ENCODE data around the gene KRT24. TPM values are rescaled to one million over a fixed set of nuclear protein-coding genes. Genes with fewer than 3 reads are reported as not detected.

KRT24 gene
- total and polyA plus RNA-seq, 4 donors, result not detected

DNA sequence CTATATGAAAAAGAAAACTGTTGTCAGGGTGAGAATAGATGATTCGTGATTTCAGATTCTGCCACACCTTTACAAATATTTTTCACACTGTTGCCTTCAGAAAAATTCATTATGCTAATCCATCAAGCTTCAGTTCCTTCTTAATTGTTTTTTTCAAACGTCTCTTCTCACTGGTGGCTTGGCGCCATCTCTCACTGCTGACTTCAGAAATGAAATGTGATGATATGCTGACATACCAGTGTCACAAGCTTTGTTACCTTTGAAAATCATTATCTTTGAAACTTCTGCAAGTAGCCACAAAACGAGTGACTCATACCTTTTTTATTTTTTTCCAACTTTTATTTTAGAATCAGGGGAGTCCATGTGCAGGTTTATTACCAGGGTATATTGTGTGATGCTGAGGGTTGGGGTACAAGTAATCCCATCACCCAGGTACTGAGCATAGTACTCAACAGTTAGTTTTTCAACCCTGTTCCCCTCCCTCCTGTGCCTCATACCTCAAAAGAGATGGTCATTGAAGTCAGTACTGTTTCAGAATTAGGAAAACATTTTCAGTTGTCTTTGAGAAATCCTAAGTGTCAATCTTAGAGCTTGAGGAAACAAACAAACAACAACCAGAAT lies 24.5 kb downstream of the KRT24 start:
- Histone ChIP-seq H3K9me3 (ENCODE audit: control insufficient read depth in 4 of 4, low read length in 3 of 4) (no peaks in the 10 kb centered on the region), H3K9ac (ENCODE audit: low read depth in 1 of 2, low read length in 2 of 2) (no peak overlapping the region), H3K27me3 (ENCODE audit: control insufficient read depth in 4 of 4, insufficient read depth in 4 of 4, low read length in 3 of 4) (no peaks in the 10 kb centered on the region), H3K4me1 (ENCODE audit: control insufficient read depth in 4 of 4, insufficient read depth in 4 of 4, low read length in 3 of 4) (peaks cover 0 to 13% (median 12%) of the 10 kb centered on the region in 4 donors), H3K36me3 (ENCODE audit: control insufficient read depth in 4 of 4, insufficient read depth in 3 of 4, low read depth in 1 of 4, low read length in 3 of 4) (no peaks in the 10 kb centered on the region), H3K27ac (ENCODE audit: low read depth in 1 of 2, low read length in 2 of 2) (no peak overlapping the region), H3K4me3 (ENCODE audit: low read depth in 1 of 3, low read length in 3 of 3) (no peak overlapping the region)
- no peak for DNase-seq (ENCODE audit: low spot score)
- TF ChIP-seq REST (IDR thresholded peaks at IDR 0.05), result no peak
- 73% methylated on average over 4 of the region's 4 CpGs for WGBS

- no peak overlapping the region for H3K4me3 ChIP-seq (ENCODE audit: low read depth in 1 of 3, low read length in 3 of 3)
Measured at GRCh38 chr17:40675905-40676304, 27.6 kb downstream of the KRT24 start.

More at GRCh38 chr17:40675905-40676304, 27.6 kb downstream of the KRT24 start:
- Histone ChIP-seq H3K9me3 (ENCODE audit: control insufficient read depth in 4 of 4, low read length in 3 of 4) (no peaks in the 10 kb centered on the region), H3K9ac (ENCODE audit: low read depth in 1 of 2, low read length in 2 of 2) (no peak overlapping the region), H3K27ac (ENCODE audit: low read depth in 1 of 2, low read length in 2 of 2) (no peak overlapping the region), H3K36me3 (ENCODE audit: control insufficient read depth in 4 of 4, insufficient read depth in 3 of 4, low read depth in 1 of 4, low read length in 3 of 4) (no peaks in the 10 kb centered on the region), H3K4me1 (ENCODE audit: control insufficient read depth in 4 of 4, insufficient read depth in 4 of 4, low read length in 3 of 4) (peaks cover 0 to 5% (median under 1%) of the 10 kb centered on the region in 4 donors), H3K27me3 (ENCODE audit: control insufficient read depth in 4 of 4, insufficient read depth in 4 of 4, low read length in 3 of 4) (no peaks in the 10 kb centered on the region)
- no peak for DNase-seq (ENCODE audit: low spot score)
- TF ChIP-seq HNF4G (IDR thresholded peaks at IDR 0.05), result no peak
- TF ChIP-seq JUND (IDR thresholded peaks at IDR 0.05), result no peak
- no peak for TF ChIP-seq GABPA (IDR thresholded peaks at IDR 0.05 in 1 of 2, conservative IDR thresholded peaks at IDR 0.05 in 1 of 2)
- no peak for TF ChIP-seq MAX (IDR thresholded peaks at IDR 0.05)
- TF ChIP-seq, protein P1, sequence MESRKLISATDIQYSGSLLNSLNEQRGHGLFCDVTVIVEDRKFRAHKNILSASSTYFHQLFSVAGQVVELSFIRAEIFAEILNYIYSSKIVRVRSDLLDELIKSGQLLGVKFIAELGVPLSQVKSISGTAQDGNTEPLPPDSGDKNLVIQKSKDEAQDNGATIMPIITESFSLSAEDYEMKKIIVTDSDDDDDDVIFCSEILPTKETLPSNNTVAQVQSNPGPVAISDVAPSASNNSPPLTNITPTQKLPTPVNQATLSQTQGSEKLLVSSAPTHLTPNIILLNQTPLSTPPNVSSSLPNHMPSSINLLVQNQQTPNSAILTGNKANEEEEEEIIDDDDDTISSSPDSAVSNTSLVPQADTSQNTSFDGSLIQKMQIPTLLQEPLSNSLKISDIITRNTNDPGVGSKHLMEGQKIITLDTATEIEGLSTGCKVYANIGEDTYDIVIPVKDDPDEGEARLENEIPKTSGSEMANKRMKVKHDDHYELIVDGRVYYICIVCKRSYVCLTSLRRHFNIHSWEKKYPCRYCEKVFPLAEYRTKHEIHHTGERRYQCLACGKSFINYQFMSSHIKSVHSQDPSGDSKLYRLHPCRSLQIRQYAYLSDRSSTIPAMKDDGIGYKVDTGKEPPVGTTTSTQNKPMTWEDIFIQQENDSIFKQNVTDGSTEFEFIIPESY (IDR thresholded peaks at IDR 0.05), result no peak
- no peak for TF ChIP-seq CTCF (IDR thresholded peaks at IDR 0.05; ENCODE audit: low read depth, low read length, missing input control)
- no peak for TF ChIP-seq EGR1 (IDR thresholded peaks at IDR 0.05; ENCODE audit: low read depth in 2 of 2)
- WGBS, result 93% methylated on average over 4 of the region's 4 CpGs
